ENCODE results near the gene SH3GLB2.

SH3GLB2 gene

GRCh38 chr9:129023908-129024233, 4.3 kb downstream of the SH3GLB2 start:
- TF ChIP-seq FOXP2 (optimal IDR thresholded peaks at IDR 0.05; ENCODE audit: borderline replicate concordance, extremely low read depth, extremely low read length, insufficient read depth) (no peak), SIN3A (IDR thresholded peaks at IDR 0.05; ENCODE audit: borderline replicate concordance, insufficient read depth, low read length) (no peak), POLR2AphosphoS5 (IDR thresholded peaks at IDR 0.05; ENCODE audit: low read depth, low read length) (no peak), REST (IDR thresholded peaks at IDR 0.05; ENCODE audit: insufficient read depth in 1 of 2, low read depth in 2 of 2, low read length in 2 of 2) (no peak), TAF1 (IDR thresholded peaks at IDR 0.05; ENCODE audit: borderline replicate concordance, insufficient read depth, low read length) (no peak)

GRCh38 chr9:129023036-129023907, 4.9 kb downstream of the SH3GLB2 start:
- TF ChIP-seq REST (IDR thresholded peaks at IDR 0.05; ENCODE audit: insufficient read depth in 1 of 2, low read depth in 2 of 2, low read length in 2 of 2): no peak
- TF ChIP-seq FOXP2 (optimal IDR thresholded peaks at IDR 0.05; ENCODE audit: borderline replicate concordance, extremely low read depth, extremely low read length, insufficient read depth): no peak
- TF ChIP-seq SIN3A (IDR thresholded peaks at IDR 0.05; ENCODE audit: borderline replicate concordance, insufficient read depth, low read length): no peak
- TF ChIP-seq TAF1 (IDR thresholded peaks at IDR 0.05; ENCODE audit: borderline replicate concordance, insufficient read depth, low read length): no peak
- TF ChIP-seq POLR2AphosphoS5 (IDR thresholded peaks at IDR 0.05; ENCODE audit: low read depth, low read length): no peak

GRCh38 chr9:129022037-129022436, 6.1 kb downstream of the SH3GLB2 start:
- TF ChIP-seq FOXP2 (optimal IDR thresholded peaks at IDR 0.05; ENCODE audit: borderline replicate concordance, extremely low read depth, extremely low read length, insufficient read depth) (no peak), SIN3A (IDR thresholded peaks at IDR 0.05; ENCODE audit: borderline replicate concordance, insufficient read depth, low read length) (no peak), POLR2AphosphoS5 (IDR thresholded peaks at IDR 0.05; ENCODE audit: low read depth, low read length) (no peak)

- no peak for TF ChIP-seq POLR2AphosphoS5 (IDR thresholded peaks at IDR 0.05; ENCODE audit: low read depth, low read length)
- TF ChIP-seq REST (IDR thresholded peaks at IDR 0.05; ENCODE audit: insufficient read depth in 1 of 2, low read depth in 2 of 2, low read length in 2 of 2): no peak
- TF ChIP-seq FOXP2 (optimal IDR thresholded peaks at IDR 0.05; ENCODE audit: borderline replicate concordance, extremely low read depth, extremely low read length, insufficient read depth): no peak
- no peak for TF ChIP-seq SIN3A (IDR thresholded peaks at IDR 0.05; ENCODE audit: borderline replicate concordance, insufficient read depth, low read length)
- no peak for TF ChIP-seq TAF1 (IDR thresholded peaks at IDR 0.05; ENCODE audit: borderline replicate concordance, insufficient read depth, low read length)
Observed at GRCh38 chr9:129021091-129021490, 7.0 kb downstream of the SH3GLB2 start.

GRCh38 chr9:129014608-129015007, 13.5 kb downstream of the SH3GLB2 start:
- TF ChIP-seq FOXP2 (optimal IDR thresholded peaks at IDR 0.05; ENCODE audit: borderline replicate concordance, extremely low read depth, extremely low read length, insufficient read depth) (no peak), TAF1 (IDR thresholded peaks at IDR 0.05; ENCODE audit: borderline replicate concordance, insufficient read depth, low read length) (no peak)

- TF ChIP-seq FOXP2 (optimal IDR thresholded peaks at IDR 0.05; ENCODE audit: borderline replicate concordance, extremely low read depth, extremely low read length, insufficient read depth) (no peak), REST (IDR thresholded peaks at IDR 0.05; ENCODE audit: insufficient read depth in 1 of 2, low read depth in 2 of 2, low read length in 2 of 2) (no peak), POLR2AphosphoS5 (IDR thresholded peaks at IDR 0.05; ENCODE audit: low read depth, low read length) (no peak), TAF1 (IDR thresholded peaks at IDR 0.05; ENCODE audit: borderline replicate concordance, insufficient read depth, low read length) (no peak), SIN3A (IDR thresholded peaks at IDR 0.05; ENCODE audit: borderline replicate concordance, insufficient read depth, low read length) (no peak)
Observed at GRCh38 chr9:129014124-129014523, 14.0 kb downstream of the SH3GLB2 start.

All from PFSK-1 (cell line).